Trophoblast cell (in vitro differentiated cells and primary cell): ENCODE results near the gene TMPRSS4.

Source experiments
- DNase-seq, 2 donors: peaks; one replicate each; pipeline ENCODE4 v3.0.0-alpha.2; 2016
- H2AFZ ChIP-seq: 2 replicates; pipeline ENCODE4 v1.6.1; 2013; ENCODE audit warnings: low read length, moderate library complexity, mild to moderate bottlenecking; ENCODE audit not compliant: insufficient read depth, poor library complexity
- H2AK5ac ChIP-seq: 2 replicates; pipeline ENCODE4 v1.6.1; 2013; ENCODE audit warnings: mild to moderate bottlenecking, low read length
- H2BK120ac ChIP-seq: 2 replicates; pipeline ENCODE4 v1.6.1; 2013; ENCODE audit warnings: low read length, mild to moderate bottlenecking, moderate library complexity; ENCODE audit not compliant: insufficient read depth, poor library complexity
- H2BK12ac ChIP-seq: 2 replicates; pipeline ENCODE4 v1.6.1; 2013; ENCODE audit warnings: mild to moderate bottlenecking, low read length, moderate library complexity
- H2BK5ac ChIP-seq: 2 replicates; pipeline ENCODE4 v1.6.1; 2013; ENCODE audit warnings: low read length, low read depth, moderate library complexity, mild to moderate bottlenecking; ENCODE audit not compliant: poor library complexity
- H3K14ac ChIP-seq: 2 replicates; pipeline ENCODE4 v1.6.1; 2013; ENCODE audit warnings: mild to moderate bottlenecking, low read length
- H3K18ac ChIP-seq: 2 replicates; pipeline ENCODE4 v1.6.1; 2013; ENCODE audit warnings: mild to moderate bottlenecking, low read length
- H3K23ac ChIP-seq: 2 replicates; pipeline ENCODE4 v1.6.1; 2013; ENCODE audit warnings: low read length
- H3K27ac ChIP-seq: 2 replicates; pipeline ENCODE4 v1.5.1; 2013; ENCODE audit warnings: low read depth, mild to moderate bottlenecking, inconsistent platforms, low read length, moderate library complexity
- H3K27me3 ChIP-seq: 2 replicates; pipeline ENCODE4 v1.6.1; 2013; ENCODE audit warnings: inconsistent platforms, mild to moderate bottlenecking, low read length, moderate library complexity; ENCODE audit not compliant: insufficient read depth
- H3K36me3 ChIP-seq, 2 experiments: 1 replicate in 1 of 2; 2 replicates in 1 of 2; pipeline ENCODE4 v1.6.1; 2013; ENCODE audit warnings: low read length in 2 of 2, mild to moderate bottlenecking in 2 of 2, moderate library complexity in 1 of 2; ENCODE audit not compliant: insufficient read depth in 2 of 2, control insufficient read depth in 1 of 2
- H3K4ac ChIP-seq: 2 replicates; pipeline ENCODE4 v1.6.1; 2013; ENCODE audit warnings: low read depth, mild to moderate bottlenecking, low read length, moderate library complexity
- H3K4me1 ChIP-seq, 2 experiments: 1 replicate in 1 of 2; 2 replicates in 1 of 2; pipeline ENCODE4 v1.6.1; 2013; ENCODE audit warnings: low read length in 2 of 2, mild to moderate bottlenecking in 2 of 2, moderate library complexity in 1 of 2; ENCODE audit not compliant: insufficient read depth in 2 of 2, control insufficient read depth in 1 of 2
- H3K4me2 ChIP-seq: 2 replicates; pipeline ENCODE4 v1.6.1; 2013; ENCODE audit warnings: inconsistent platforms, mild to moderate bottlenecking, low read length, moderate library complexity
- H3K4me3 ChIP-seq: 2 replicates; pipeline ENCODE4 v1.5.1; 2013; ENCODE audit warnings: mild to moderate bottlenecking, low read depth, low read length, inconsistent platforms
- H3K79me1 ChIP-seq: one replicate; pipeline ENCODE4 v1.6.1; 2013; ENCODE audit warnings: low read length
- H3K79me2 ChIP-seq: 2 replicates; pipeline ENCODE4 v1.6.1; 2013; ENCODE audit warnings: low read length, mild to moderate bottlenecking; ENCODE audit not compliant: control insufficient read depth, insufficient read depth, poor library complexity
- H3K9ac ChIP-seq: 2 replicates; pipeline ENCODE4 v1.6.1; 2013; ENCODE audit warnings: mild to moderate bottlenecking, low read length
- H3K9me3 ChIP-seq: 2 replicates; pipeline ENCODE4 v1.6.1; 2013; ENCODE audit warnings: low read depth, mild to moderate bottlenecking, control low read depth, inconsistent platforms, low read length; ENCODE audit not compliant: insufficient read depth
- H4K12ac ChIP-seq: 2 replicates; pipeline ENCODE4 v1.6.1; 2013; ENCODE audit warnings: low read depth, mild to moderate bottlenecking, low read length, moderate library complexity
- H4K8ac ChIP-seq: 2 replicates; pipeline ENCODE4 v1.6.1; 2013; ENCODE audit warnings: low read depth, mild to moderate bottlenecking, low read length, moderate library complexity
- H4K91ac ChIP-seq: one replicate; pipeline ENCODE4 v1.6.1; 2013; ENCODE audit warnings: low read depth, mild to moderate bottlenecking, low read length, moderate library complexity
- WGBS: extraction: QIAGEN DNeasy Blood & Tissue Kit; methylation state at CpG from one replicate; pipeline ENCODE4 v1.1.7; 2013; ENCODE audit warnings: missing lambda C conversion rate; ENCODE audit not compliant: insufficient read length, insufficient coverage; ENCODE audit errors: extremely low coverage; 5-methylcytosine and 5-hydroxymethylcytosine counted together

TMPRSS4 gene

GRCh38 chr11:118071416-118072030, 5.4 kb upstream of the TMPRSS4 start:
- Histone ChIP-seq H2BK5ac (no peak overlapping the region), H2AFZ (no peak overlapping the region), H3K36me3 (no peaks in the 10 kb centered on the region), H3K4me3 (no peak overlapping the region), H4K8ac (no peak overlapping the region), H3K27ac (no peak overlapping the region), H3K27me3 (no peaks in the 10 kb centered on the region), H3K79me2 (no peaks in the 10 kb centered on the region), H3K14ac (no peak overlapping the region), H3K4me1 (peaks cover 0 to 2% of the 10 kb centered on the region in 2 experiments), H3K9me3 (no peaks in the 10 kb centered on the region), H4K12ac (no peak overlapping the region), H2BK120ac (no peak overlapping the region), H2BK12ac (no peak overlapping the region), H4K91ac (no peak overlapping the region), H3K4me2 (no peak overlapping the region), H3K9ac (no peak overlapping the region), H3K18ac (no peak overlapping the region), H2AK5ac (no peak overlapping the region), H3K23ac (no peak overlapping the region), H3K4ac (no peak overlapping the region), H3K79me1 (no peaks in the 10 kb centered on the region)
- WGBS: no CpG with 5 or more reads among the region's 3 CpGs
- DNase-seq: no peak

- Histone ChIP-seq H3K23ac (no peak overlapping the region), H3K9ac (no peak overlapping the region), H2BK12ac (no peak overlapping the region), H3K36me3 (no peaks in the 10 kb centered on the region), H4K8ac (no peak overlapping the region), H3K9me3 (no peaks in the 10 kb centered on the region), H3K79me1 (no peaks in the 10 kb centered on the region), H3K79me2 (no peaks in the 10 kb centered on the region), H3K27me3 (no peaks in the 10 kb centered on the region), H3K4me3 (no peak overlapping the region), H4K91ac (no peak overlapping the region), H3K4me2 (no peak overlapping the region), H3K14ac (no peak overlapping the region), H2AFZ (no peak overlapping the region), H2BK5ac (no peak overlapping the region), H3K18ac (no peak overlapping the region), H3K4ac (no peak overlapping the region), H2BK120ac (no peak overlapping the region), H3K4me1 (peaks cover 7 to 10% of the 10 kb centered on the region in 2 experiments), H4K12ac (no peak overlapping the region), H3K27ac (no peak overlapping the region), H2AK5ac (no peak overlapping the region)
- no peak for DNase-seq
- no CpG with 5 or more reads among the region's 9 CpGs for WGBS
These were observed 3.3 kb upstream of the TMPRSS4 start for GRCh38 chr11:118073554-118073953.

GRCh38 chr11:118074091-118074685, 2.7 kb upstream of the TMPRSS4 start:
- no peak overlapping the region for H2AFZ ChIP-seq
- H2BK12ac ChIP-seq: no peak overlapping the region
- H3K9ac ChIP-seq: no peak overlapping the region
- DNase-seq: no peak
- H4K91ac ChIP-seq: no peak overlapping the region
- no peak overlapping the region for H3K14ac ChIP-seq
- H3K4me1 ChIP-seq: peaks cover 12 to 16% of the 10 kb centered on the region in 2 experiments
- H3K23ac ChIP-seq: no peak overlapping the region
- no peak overlapping the region for H4K8ac ChIP-seq
- no peak overlapping the region for H3K4ac ChIP-seq
- H3K27ac ChIP-seq: no peak overlapping the region
- H4K12ac ChIP-seq: no peak overlapping the region
- H3K18ac ChIP-seq: no peak overlapping the region
- WGBS: no CpG with 5 or more reads among the region's 11 CpGs
- H3K79me1 ChIP-seq: no peaks in the 10 kb centered on the region
- H2AK5ac ChIP-seq: no peak overlapping the region
- H3K79me2 ChIP-seq: no peaks in the 10 kb centered on the region
- no peak overlapping the region for H3K4me3 ChIP-seq
- no peaks in the 10 kb centered on the region for H3K36me3 ChIP-seq
- H3K9me3 ChIP-seq: no peaks in the 10 kb centered on the region
- no peaks in the 10 kb centered on the region for H3K27me3 ChIP-seq
- H3K4me2 ChIP-seq: no peak overlapping the region
- no peak overlapping the region for H2BK5ac ChIP-seq
- H2BK120ac ChIP-seq: no peak overlapping the region

- no peak overlapping the region for H3K27ac ChIP-seq
- no peak overlapping the region for H2BK12ac ChIP-seq
- no CpG with 5 or more reads among the region's 2 CpGs for WGBS
- H2AFZ ChIP-seq: no peak overlapping the region
- no peak overlapping the region for H2BK120ac ChIP-seq
- no peak overlapping the region for H4K12ac ChIP-seq
- H3K4me3 ChIP-seq: no peak overlapping the region
- no peaks in the 10 kb centered on the region for H3K79me2 ChIP-seq
- H3K4me1 ChIP-seq: peaks cover 17 to 22% of the 10 kb centered on the region in 2 experiments
- H3K27me3 ChIP-seq: no peaks in the 10 kb centered on the region
- no peak overlapping the region for H2AK5ac ChIP-seq
- no peak overlapping the region for H4K8ac ChIP-seq
- H3K36me3 ChIP-seq: no peaks in the 10 kb centered on the region
- H4K91ac ChIP-seq: no peak overlapping the region
- H3K23ac ChIP-seq: no peak overlapping the region
- no peak overlapping the region for H3K14ac ChIP-seq
- H3K9ac ChIP-seq: no peak overlapping the region
- H3K79me1 ChIP-seq: no peaks in the 10 kb centered on the region
- no peak overlapping the region for H3K4ac ChIP-seq
- H3K9me3 ChIP-seq: no peaks in the 10 kb centered on the region
- no peak overlapping the region for H3K18ac ChIP-seq
- no peak for DNase-seq
- H2BK5ac ChIP-seq: no peak overlapping the region
- no peak overlapping the region for H3K4me2 ChIP-seq
These were observed 2.1 kb upstream of the TMPRSS4 start for GRCh38 chr11:118074785-118075184.
